ENCODE measurements around the gene COQ2.

DNA sequence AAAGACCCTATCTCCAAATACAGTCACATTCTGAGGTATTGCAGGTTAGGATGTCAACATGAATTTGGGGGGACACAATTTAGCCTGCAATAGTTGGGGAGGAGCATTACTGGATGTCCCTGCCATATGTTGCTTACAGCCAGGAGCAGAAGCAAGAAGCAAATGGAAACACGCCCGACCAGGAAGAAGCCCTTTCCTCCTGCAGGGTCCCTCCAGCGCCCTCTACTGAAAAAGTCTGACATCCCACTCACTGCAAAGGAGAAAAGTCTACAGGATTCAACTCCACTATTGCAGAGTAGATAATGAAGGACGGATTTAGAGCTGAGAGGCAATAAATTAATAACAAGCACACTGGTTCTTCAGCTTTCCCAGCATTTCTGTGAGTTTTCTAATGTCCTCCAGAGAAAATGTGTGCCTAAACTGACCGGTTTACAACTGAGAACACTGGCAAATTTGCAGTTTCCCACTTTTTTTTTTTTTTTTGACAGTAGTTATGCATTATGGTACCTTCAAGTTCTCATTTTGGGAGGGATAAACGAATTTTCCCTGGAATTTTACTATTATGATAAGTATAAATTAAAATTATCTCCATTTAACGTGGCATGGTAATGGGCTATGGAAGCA is 31.7 kb downstream of the COQ2 start:
- TF ChIP-seq, protein P1, sequence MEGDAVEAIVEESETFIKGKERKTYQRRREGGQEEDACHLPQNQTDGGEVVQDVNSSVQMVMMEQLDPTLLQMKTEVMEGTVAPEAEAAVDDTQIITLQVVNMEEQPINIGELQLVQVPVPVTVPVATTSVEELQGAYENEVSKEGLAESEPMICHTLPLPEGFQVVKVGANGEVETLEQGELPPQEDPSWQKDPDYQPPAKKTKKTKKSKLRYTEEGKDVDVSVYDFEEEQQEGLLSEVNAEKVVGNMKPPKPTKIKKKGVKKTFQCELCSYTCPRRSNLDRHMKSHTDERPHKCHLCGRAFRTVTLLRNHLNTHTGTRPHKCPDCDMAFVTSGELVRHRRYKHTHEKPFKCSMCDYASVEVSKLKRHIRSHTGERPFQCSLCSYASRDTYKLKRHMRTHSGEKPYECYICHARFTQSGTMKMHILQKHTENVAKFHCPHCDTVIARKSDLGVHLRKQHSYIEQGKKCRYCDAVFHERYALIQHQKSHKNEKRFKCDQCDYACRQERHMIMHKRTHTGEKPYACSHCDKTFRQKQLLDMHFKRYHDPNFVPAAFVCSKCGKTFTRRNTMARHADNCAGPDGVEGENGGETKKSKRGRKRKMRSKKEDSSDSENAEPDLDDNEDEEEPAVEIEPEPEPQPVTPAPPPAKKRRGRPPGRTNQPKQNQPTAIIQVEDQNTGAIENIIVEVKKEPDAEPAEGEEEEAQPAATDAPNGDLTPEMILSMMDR (IDR thresholded peaks at IDR 0.05; ENCODE audit: low read depth, low read length, poor library complexity, severe bottlenecking): peak; percentile 92
- no peak for TF ChIP-seq EZH2phosphoT487 (IDR thresholded peaks at IDR 0.05; ENCODE audit: borderline replicate concordance, low read length)
